Renal cortical epithelial cell (primary cell): ENCODE measurements around the gene THAP7. TPM values are rescaled to one million over a fixed set of nuclear protein-coding genes. Genes with fewer than 3 reads are reported as not detected.
"Not testable (repeated sequence)": the region's sequence is repeated elsewhere in the genome, so short reads cannot be mapped to it uniquely, and the experiment has no call there.

Experiments used
- DNase-seq: peaks from one replicate; pipeline ENCODE4 v3.0.0-alpha.2; 2011; ENCODE audit warnings: low read depth
- total RNA-seq: library from RNA; depleted of rRNA; stranded (reverse); fragments of >200 nt; gene quantifications from 2 replicates; pipeline ENCODE4 v1.2.3, GENCODE V29; 2014

THAP7 gene, protein sequence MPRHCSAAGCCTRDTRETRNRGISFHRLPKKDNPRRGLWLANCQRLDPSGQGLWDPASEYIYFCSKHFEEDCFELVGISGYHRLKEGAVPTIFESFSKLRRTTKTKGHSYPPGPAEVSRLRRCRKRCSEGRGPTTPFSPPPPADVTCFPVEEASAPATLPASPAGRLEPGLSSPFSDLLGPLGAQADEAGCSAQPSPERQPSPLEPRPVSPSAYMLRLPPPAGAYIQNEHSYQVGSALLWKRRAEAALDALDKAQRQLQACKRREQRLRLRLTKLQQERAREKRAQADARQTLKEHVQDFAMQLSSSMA
- 11.4 and 16.3 TPM in 2 replicates for total RNA-seq

DNA sequence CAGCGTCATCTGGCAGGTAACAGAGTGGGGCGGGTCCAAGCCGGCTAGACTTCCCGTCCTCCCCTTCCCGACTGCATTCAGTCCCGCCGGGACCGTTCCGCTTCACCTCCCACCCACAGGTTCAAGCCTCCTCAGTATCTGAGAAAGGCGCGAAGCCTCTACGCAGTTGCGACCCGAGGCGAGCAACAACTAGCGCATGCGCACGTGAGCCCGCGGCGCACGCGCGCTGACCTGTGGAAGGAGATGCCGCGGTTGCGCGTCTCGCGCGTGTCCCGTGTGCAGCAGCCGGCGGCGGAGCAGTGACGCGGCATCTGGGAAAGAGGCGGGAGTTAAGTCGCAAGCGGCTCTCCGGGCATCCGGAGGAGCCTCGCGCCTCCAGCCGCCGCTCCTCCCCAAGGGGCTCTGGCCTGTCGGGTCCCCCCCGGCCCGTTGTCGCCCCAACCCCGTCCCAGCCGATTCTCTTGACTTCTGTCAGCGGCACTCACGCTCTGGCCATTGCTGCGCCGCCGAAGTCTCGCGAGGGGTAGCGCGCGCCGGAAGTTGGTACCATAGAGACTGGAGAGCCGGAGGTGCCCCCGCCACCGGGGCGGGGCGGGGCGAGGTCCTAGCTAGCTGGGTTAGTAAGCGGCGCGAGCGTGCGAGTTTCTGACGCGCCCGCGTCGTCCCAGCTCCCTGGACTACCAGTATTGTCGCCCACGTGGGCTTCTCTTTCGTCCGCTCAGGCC is at the start of gene THAP7:
TSS of gene THAP7 (minus strand) at position 518 of the 725 bp plus-strand sequence. CDS start at position 311, 207 bp downstream.
- peak; percentile 82 for DNase-seq

DNA sequence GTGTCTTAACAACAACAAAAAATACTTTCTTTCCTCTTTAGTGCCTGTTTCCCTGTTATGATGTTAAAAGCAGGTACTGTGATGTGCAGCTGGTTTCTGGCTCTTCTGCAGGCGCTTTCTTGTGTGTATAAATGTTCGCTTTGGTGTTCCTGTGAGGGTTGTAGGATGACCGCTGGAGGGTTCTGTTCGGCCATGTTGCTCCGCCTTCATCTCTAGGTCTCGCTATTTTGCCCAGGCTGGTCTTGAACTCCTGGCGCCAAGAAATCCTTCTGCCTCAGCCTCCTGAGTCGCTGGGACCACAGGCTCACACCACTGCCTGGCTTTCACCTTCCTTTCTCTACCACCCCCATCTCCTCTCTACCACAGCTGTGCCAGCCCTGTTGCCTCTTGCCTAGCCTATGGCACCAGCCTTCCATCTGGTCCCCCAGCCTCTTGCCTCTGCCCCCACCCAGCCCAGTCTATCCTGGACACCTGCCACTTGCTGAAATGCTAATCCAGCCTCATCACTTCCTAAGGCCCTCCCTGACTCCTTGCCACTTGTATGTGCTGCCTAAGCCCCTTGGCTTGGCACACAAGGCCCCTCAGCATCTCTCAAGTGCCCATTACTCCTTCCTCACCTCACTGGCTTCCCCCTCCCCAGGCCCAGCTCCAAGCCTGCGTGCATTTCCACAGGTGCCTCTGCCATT is 49.4 kb upstream of the THAP7 start:
- DNase-seq, result no peak

DNA sequence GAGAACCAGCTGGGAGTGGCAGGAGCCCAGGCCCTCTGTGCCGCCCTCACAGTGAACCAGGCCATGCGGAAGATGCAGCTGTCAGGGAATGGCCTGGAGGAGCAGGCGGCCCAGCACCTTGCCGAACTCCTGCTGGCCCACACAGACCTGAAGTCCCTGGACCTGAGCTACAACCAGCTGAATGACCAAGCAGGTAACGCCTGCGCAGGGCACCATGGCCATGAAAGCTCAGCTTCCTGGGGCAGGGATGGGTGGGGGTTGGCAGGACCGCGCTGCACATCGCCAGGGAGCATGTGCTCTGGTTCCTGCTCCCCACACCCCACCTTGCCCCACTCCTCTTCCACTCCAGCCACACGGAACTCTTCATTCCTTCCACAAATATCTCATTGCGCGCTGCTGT is 47.0 kb upstream of the THAP7 start:
- not testable (repeated sequence) for DNase-seq

DNA sequence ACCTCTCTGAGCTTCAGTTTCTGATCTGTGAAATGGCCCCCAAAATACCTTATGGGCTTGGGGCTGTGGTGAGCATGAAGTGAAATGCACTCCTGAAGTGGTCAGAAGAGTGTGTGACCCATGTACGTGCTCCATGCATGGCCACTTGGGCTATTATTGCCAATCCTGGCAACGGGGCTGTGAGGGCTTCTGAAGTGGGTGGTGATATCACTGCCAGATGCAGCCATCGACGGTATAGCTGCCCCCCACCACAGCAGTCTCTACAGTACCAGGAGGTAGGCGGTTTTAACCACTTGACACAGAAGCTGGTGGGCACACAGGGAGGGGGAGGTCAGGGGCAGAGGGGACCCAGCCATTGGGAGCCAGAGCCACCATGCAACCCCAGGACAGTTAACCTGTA is 46.5 kb upstream of the THAP7 start:
- DNase-seq, result not testable (repeated sequence)

DNA sequence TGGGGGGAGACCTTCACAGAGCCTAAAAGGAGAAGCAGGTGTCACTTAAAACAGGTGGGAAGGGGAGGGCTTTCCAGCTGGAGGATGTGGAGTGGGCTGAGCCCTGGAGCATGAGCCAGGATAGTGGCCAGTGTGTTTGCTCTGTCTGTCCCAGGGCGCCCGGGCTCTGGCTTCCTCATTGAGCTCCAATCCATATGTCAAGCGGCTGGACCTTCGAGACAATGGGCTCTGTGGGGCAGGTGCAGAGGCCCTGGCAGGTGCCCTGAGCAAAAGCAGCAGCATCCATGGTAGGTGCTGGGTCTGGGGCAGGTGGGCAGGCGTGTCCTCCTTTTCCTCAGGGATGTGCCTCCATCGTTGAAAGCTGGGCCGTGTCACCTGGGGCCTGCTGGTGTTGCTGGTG is 45.8 kb upstream of the THAP7 start:
- DNase-seq, result no peak

DNA sequence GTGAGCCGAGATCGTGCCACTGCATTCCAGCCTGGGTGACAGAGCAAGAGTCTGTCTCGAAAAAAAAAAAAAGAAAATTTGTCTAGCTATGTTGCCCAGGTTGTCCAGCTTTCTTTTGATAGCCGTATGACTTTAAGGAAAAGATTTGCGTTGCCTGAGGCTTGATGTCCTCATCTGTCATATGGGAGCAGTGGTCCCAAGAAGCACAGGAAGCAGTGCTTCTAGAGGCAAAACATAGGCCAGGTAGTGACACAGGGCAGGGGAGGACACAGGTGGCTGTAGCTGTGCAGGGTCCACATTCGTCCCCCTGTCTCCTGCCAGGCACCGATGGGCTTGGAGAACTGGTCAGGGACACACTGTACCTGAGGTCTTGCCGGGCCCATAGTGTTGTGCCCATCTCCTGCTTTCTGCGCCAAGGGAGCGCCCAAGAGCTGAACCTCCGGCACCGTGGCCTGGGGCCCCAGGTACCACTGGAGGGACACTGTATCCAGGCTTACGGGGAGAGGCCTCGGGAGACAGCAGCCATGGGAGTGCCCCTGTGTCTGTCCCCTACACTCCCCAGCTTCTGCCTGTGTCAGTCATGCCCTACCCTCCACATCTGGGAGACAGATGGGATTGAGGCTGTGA is 45.2 kb upstream of the THAP7 start:
- no peak for DNase-seq

DNA sequence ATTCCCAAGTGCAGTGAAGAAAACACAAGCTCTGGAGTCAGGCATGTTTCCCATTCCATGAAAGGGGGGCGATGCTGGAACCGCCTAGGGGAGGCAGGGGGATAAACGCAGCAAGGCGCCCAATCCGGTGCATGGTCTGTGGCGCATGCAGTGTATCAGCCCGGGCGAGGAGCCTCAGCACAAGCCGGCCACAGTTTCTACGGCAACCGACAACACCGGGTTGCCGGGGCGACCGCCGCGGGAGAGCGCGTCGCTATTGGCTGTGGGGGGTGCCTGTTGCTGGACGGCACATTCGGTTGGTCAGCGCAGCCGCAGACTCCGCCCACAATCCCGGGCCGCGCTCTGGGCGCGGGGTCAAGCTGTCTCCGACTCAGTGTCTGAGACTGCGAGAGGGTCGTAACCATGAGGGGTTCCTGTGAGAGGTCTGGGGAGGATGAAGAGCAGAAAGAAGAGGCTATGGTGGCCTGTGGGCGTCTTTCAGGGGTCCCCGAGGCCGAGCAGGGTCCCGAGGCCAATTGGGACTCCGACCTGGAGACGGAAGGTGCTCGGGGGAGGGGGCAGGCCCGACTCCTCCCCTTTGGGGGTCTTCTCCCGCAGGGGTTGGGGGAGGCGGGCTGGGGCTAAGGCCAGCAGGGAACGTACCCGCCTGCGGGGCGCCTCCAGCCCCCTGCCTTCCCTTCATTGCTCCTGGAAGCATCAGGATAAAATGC is 43.8 kb upstream of the THAP7 start, which contains the start of gene LRRC74B:
TSS of gene LRRC74B (plus strand) at position 362 of the 710 bp plus-strand sequence. CDS start at position 403, 41 bp downstream.
- DNase-seq, result peak; percentile 78

DNA sequence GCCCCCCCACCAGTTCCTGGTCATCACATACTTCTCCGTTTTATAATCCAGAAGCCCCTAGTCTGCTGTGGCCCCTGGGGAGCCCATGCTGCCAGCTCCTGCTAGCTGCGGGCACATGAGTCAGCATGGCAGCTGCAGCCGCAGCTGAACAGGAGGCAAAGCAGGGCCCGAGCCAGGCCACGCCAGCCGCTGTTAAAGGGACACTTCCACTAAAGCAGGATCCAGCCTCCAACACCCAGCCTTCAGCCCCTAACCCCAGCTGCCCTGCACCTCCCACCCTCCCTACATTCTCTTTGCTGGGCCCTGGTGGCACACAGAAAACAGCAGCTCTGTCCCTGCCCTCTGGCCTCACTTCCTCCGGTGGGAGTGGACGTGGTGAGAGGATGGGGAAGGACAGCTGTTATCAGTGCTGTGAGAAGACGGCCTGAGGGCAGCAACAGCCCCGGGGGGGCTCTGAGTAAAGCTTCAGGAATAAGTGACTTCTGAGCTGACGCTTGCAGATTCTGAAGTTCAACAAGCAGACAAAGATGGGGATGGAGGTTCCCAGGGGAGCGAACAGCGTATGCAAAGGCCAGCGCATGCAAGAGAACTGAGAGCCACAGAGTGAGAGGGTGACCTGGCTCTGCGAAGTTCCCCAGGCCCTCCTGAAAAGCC is 43.1 kb upstream of the THAP7 start:
- DNase-seq, result no peak

DNA sequence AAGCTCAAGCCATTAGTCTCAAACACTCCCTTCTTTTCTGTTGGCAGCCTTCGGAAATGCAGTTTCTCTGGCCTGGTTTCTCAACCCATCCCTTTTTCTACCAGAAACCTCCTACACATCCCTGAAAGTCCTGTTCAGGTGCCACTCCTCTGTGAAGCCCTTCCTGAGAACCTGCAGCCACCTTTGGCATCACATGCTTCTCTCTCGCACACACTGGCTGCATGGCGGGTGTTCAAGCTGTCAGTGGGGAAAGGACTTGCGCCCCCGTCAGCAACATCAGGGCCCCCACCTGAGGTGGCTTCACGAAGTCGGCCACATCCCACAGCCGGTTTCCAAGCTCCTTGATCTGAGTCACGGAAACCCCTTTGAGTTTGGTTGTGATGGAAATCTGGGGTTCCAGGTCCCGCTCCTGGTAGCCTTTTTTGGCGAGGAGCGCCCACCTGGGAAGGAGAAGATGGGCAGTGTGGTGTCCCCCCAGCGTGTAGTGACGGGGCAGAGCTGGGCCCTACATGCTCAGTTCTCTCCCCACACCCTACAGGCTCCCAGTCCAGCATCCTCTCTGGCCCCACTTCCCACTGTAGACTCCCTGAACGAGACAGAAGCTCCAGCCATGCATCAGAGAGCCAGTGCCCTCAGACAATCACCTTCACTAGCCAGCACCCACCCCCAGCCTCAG is 42.1 kb upstream of the THAP7 start:
- DNase-seq, result no peak

DNA sequence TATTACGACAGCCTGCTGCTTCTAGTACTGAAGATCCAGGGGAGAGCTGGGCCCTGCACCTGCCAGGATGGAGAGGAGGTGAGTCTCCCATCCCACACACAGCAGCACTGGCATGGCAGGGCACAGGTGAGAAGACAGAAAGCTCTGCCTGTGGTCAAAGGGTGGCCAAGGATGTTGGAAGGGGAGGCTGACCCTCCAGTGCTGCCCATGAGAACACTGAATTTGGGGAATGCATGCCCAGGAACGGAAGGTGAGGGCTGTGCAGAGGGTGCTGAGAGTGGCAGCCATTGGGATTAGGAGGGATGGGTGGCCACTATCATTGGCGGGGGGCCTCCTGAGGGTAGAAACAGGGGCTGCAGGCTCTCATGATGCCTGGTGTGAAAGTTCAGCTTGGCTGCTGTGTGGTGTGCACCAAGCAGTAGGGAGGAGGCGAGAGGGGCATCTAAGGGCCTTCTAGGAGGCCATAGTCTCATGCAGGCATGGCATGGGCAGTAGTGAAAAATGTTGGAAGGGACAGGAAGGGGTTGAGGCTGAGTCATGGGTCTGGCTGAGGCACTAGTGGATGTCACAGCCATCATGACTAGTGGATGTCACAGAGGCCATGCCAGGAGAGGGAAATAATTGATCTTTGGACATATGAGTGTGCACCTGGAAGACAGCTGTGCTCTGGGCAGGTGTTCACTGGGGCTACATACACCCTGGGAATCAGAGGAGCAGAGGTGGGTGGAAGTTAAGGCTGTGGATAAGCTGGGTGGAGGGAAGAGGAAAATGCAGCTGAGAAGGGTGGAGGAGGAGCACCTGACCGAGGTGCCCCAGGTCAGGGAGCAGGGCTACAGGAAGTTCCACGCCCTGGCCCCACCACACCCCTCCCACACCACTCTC is 41.3 kb upstream of the THAP7 start:
- DNase-seq, result no peak

DNA sequence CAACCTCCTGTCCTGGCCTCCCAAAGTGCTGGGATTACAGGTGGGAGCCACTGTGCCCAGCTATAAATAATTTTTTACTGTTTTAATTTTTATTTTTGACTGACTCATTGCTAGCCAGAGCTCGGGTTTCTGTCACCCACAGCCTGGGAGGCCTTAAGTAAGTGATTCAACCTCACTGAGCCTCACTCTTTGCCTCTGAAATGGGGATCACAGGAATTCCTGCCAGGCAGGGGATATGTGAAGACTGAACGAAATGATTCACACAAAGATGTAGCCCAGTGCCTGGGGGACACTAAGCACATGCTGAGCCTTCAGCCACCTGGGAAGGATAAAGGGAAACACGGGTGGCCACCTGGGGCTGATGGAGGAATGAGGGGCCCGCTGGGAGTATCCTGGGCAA is 40.0 kb upstream of the THAP7 start:
- no peak for DNase-seq

DNA sequence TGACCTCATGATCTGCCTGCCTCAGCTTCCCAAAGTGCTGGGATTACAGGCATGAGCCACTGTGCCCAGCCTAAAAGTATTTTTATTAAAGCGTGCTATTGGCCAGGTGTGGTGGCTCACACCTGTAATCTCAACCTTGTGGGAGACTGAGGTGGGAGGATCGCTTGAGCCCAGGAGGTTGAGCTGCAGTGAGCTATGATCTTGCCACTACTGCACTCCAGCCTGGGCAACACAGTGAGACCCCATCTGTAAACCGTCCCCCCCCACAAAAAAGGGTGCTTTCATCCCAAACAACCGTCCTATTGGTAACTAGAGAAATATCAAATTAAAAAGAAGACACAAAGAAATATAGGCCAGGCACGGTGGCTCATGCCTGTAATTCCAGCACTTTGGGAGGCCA is 37.2 kb upstream of the THAP7 start:
- not testable (repeated sequence) for DNase-seq

DNA sequence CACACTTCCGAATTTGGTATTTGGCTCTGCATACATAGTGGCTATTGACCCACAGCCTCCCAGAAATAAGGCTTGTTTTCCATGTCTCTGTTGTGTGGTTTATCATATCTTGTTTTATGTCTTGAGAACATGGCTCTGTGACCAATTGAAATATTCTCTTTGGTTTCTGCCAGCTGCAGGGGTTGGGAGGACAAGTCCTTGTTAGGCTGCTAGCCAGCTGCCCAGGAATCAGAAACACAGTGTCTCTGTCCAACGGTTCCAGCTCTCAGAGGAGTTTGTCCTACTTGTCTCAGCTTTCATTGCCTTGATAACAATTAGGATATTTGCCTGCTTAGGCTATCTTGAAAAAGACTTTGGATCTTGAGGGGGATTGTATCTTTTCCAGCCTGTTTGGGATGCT is 36.5 kb upstream of the THAP7 start:
- DNase-seq, result no peak

DNA sequence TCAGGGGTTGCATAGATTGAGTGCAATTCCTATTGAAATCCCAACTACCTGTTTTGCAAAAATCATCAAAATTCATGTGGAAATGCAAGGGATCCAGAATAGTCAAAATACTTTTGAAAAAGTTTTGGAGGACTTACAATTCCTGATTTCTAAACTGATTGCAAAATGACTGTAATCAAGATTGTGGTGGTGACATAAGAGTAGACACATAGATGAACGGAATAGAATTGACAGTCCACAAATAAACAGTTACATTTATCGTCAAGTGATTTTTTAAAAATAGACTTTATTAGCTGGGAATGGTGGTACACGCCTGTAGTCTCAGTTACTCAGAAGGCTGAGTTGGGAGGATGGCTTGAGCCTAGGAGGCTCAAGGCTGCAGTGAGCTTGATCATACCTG is 33.1 kb upstream of the THAP7 start:
- no peak for DNase-seq

DNA sequence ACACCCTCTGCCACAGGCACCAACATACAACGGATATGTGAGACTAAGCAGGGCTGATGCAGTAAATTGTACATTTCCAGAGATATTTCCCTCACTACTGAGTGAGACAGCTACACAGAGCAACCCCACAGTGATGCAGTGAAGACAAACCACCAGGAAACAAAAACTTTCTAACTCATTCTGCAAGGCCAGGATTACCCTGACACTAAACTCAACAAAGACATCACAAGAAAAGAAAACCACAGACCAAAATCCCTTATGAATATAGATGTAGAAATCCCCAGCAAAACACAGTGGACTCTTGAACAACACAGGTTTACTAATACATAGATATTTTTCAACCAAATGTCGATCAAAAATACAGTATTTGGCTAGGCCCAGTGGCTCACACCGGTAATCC is 32.0 kb upstream of the THAP7 start:
- no peak for DNase-seq

DNA sequence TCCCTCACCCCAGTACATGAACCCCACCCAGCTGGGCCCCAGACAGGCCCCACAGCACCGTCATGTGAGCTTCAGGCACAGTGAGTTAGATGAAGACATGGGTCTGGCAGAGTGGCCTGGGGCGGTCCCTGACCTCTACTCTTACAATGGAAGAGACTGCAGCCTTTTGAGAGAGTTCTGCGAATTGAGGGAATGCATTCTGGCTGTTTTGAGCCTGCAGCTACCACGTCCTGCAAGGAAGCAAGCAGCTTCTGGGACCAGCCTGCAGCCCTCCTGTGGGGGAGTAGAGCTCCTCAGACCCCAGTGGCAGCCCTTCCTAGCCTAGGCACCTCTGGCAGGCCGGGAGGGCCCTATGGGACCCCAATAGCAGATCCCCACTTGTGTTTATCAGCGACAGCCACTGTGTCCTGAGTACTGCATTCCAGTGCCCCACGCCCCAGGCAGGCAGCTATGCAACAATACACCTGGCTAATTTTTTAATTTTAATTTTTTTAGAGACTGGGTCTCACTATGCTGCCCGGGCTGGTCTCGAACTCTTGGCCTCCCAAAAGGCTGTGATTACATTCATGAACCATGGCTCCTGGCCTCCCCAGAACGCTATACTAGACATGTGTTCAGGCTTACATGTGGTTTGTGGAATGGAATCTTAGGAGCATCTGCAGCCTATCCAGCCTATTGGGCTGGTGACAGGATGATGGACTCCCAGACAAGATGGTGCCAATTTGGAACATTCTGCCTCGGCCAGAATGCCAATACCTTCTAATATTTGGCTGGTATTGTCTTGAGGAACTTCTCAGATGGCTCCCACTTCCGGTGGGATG is 31.2 kb upstream of the THAP7 start:
- DNase-seq, result no peak

DNA sequence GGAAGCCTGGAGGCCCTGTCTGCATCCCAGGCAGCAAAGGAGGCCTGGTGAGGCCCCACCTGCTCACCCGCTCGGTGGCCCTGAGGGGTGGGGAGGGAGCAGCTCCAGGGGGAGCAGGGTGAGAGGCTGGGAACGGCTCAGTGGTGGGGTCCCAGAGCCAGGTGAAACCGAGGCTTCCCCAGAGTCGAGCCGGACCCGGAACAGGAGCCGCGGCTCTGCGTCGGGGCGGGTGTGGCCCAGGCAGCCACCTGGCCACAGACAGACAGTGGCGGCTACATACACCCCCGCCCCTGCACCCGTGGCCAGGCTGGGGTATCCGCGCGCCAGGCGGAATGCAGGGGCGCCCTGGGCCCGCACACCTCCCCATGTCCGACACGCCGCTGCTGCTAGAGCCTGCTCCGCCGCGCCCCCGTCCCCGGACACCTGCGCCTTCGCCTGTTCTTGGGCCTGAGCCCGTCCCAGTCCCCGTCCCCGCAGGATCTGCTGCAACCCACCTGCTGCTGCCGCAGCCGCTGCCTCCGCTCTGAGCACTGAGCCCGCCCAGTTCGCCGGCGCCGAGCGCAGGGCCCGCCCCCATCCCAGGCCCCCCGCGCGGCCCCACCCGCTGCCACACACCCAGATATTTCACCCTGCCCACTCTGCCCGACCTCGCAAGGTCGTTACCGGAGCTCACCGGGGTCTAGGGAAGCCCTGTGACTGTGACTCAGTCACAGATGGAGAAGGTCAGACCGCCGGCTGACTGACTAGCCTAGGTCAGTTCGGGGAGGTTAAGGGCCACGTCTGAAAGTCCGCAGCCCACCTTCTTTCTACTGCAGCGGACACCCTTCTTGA is 30.3 kb upstream of the THAP7 start, which contains the start of gene SLC7A4:
TSS of gene SLC7A4 (minus strand) at position 525 of the 831 bp plus-strand sequence. CDS start 749 bp downstream, outside the sequence.
- no peak for DNase-seq
